Mesenteric fat pad (tissue), 1 donor: ENCODE results near the gene ZC3H12C. TPM values are rescaled to one million over a fixed set of nuclear protein-coding genes. Genes with fewer than 3 reads are reported as not detected.
"Not testable (repeated sequence)": the region's sequence is repeated elsewhere in the genome, so short reads cannot be mapped to it uniquely, and the experiment has no call there.

Experiments
- DNase-seq: peaks from one replicate; pipeline ENCODE4 v3.0.0-alpha.2; 2020; ENCODE audit warnings: low spot score
- total RNA-seq: library from RNA; stranded (reverse); fragmentation: NEBNext Ultra II Directional; extraction: Animal tissue kit (Norgen Biotek cat#: 25700); gene quantifications from one replicate; pipeline ENCODE4 v1.2.1, GENCODE V29; 2021
- donor health status: DM: yes; HTN: yes; CAD: no.

Gene ZC3H12C
- total RNA-seq, 1 donor from 2014 or later = 14.9 TPM

DNA sequence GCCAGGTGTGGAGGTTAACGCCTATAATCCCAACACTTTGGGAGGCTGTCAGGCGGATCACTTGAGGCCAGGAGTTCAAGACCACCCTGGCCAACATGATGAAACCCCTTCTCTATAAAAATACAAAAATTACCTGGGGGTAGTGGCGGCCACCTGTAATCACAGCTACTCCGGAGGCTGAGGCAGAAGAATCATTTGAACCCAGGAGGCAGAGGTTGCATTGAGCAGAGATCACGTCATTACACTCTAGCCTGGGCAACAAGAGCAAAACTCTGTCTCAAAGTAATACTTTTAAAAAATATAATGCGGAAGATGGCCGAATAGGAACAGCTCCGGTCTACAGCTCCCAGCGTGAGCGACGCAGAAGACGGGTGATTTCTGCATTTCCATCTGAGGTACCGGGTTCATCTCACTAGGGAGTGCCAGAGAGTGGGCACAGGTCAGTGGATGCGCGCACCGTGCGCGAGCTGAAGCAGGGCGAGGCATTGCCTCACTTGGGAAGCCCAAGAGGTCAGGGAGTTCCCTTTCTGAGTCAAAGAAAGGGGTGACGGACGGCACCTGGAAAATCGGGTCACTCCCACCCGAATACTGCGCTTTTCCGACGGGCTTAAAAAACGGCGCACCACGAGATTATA lies 115.6 kb downstream of the ZC3H12C start:
- DNase-seq = not testable (repeated sequence)

DNA sequence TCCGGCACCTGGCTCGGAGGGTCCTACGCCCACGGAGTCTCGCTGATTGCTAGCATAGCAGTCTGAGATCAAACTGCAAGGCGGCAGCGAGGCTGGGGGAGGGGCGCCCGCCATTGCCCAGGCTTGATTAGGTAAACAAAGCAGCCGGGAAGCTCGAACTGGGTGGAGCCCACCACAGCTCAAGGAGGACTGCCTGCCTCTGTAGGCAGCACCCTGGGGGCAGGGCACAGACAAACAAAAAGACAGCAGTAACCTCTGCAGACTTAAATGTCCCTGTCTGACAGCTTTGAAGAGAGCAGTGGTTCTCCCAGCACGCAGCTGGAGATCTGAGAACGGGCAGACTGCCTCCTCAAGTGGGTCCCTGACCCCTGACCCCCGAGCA lies 116.1 kb downstream of the ZC3H12C start:
- not testable (repeated sequence) for DNase-seq

DNA sequence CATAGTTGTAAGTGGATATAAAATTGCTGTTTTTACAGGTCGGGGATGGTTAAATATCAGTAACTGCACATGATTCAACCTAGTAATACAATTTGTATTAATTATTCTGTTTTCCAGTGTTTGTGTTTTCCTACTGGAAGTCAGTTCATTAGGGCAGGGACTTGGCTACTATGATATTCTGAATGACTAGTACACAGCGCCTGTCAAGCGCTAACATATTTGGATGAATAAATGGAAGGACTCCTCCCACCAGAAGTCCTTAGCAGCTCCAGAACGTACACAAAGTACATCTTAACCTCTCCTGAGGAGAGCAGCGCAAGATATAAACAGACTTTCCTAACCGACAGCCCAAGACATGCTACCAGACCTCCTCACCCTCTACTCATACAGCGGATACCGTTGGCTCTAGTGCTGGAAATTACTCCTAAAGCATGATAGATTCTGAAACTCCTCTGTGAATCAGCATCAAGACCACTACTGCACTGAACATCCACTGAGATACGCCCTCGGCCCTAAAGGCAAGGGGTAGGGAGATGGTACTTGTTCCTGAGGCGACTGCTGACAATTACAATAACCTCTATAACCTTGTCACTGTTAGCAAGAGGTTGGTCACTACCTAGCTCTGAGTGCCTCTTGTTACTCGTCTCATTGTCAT lies 124.2 kb downstream of the ZC3H12C start:
- DNase-seq = no peak

DNA sequence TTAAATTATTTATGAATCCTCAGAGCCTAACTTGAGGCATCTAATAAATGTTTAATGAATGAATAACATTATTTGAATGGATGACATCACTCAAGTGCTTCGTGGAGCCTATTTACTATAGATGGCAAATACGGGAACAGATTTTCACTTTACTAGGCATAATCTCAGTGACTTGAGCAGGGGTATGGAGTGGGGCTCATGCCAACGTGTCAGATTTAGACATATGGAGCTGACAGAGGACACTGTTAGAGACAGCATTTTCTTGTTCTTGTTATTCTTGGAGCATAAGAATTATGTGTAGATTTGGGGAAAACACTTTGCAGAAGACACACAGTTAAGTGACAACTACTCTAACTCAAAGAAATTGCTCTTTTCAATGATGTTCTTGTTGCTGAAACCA lies 124.7 kb downstream of the ZC3H12C start:
- no peak for DNase-seq

DNA sequence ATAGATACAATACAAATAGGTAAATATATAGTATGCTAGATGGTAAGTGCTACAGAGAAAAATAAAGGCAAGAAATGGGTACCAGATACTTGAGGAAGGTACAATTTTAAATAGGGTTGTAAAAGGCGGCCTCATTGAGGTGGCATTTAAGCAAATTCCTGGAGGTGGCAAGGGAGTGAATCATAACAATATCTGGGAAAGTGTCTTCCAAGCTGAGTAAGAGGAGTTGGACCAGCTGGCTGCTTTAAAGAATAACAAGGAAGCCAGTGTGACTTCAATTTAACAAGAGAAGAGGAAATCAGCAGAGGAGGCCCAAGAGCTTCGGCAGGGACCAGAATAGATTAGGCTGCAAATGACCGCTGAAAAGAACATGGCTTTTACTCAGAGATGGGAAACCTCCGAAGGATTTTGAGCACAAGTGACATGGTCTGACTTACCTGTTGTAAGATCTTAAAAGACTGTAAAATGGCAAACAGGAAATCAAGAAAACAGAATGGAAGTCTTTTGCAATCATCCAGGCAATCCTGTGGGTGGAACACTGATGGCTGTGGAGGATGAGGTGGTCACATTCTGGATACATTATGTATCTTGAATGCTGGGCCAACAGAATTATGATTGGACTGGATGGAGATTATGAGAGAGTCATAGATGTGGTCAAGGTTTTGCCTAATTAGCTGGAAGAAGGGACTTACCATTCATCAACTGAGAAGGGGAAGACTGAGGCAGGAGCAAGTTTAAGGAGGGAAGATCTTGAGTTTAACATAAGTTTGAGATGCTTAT lies 126.0 kb downstream of the ZC3H12C start:
- no peak for DNase-seq

Other genes with a start within 250 kb of the ZC3H12C start
- 128 TPM for gene RDX, start 203.2 kb downstream of the ZC3H12C start, total RNA-seq